Fibroblast of lung (primary cell): ENCODE data around the gene MAGI2. TPM values are rescaled to one million over a fixed set of nuclear protein-coding genes. Genes with fewer than 3 reads are reported as not detected.

Source experiments
- DNase-seq, 2 donors: peaks; one replicate each; pipeline versions ENCODE4 v3.0.0 to v3.0.0-alpha.2; 2010; ENCODE audit warnings: low read depth in 2 of 2
- H2AFZ ChIP-seq: 2 replicates; pipeline ENCODE4 v1.5.1; 2012; ENCODE audit warnings: low read length, control low read depth, inconsistent platforms
- H3K27ac ChIP-seq: 2 replicates; pipeline ENCODE4 v1.5.1; 2011; ENCODE audit warnings: low read length, control low read depth; ENCODE audit not compliant: insufficient read depth
- H3K27me3 ChIP-seq: 2 replicates; pipeline ENCODE4 v1.5.1; 2011; ENCODE audit warnings: mild to moderate bottlenecking, low read length; ENCODE audit not compliant: control insufficient read depth, insufficient read depth
- H3K36me3 ChIP-seq: 2 replicates; pipeline ENCODE4 v1.5.1; 2011; ENCODE audit warnings: low read length; ENCODE audit not compliant: control insufficient read depth, insufficient read depth
- H3K4me1 ChIP-seq: 2 replicates; pipeline ENCODE4 v1.5.1; 2011; ENCODE audit warnings: low read length; ENCODE audit not compliant: control insufficient read depth, insufficient read depth; ENCODE audit errors: extremely low read depth
- H3K4me2 ChIP-seq: 2 replicates; pipeline ENCODE4 v1.5.1; 2011; ENCODE audit warnings: low read length, control low read depth; ENCODE audit not compliant: insufficient read depth; ENCODE audit errors: extremely low read depth
- H3K4me3 ChIP-seq, 4 experiments: fragments of 200-600 bp in 1 of 4; sonication (generic) in 1 of 4; replicated peaks in 1 of 4; 2 replicates each; pipeline ENCODE4 v1.5.1; 2011 to 2016; ENCODE audit warnings: low read length in 4 of 4, low read depth in 3 of 4, mild to moderate bottlenecking in 3 of 4, control low read depth in 2 of 4, inconsistent platforms in 1 of 4, mixed read lengths in 1 of 4; ENCODE audit not compliant: insufficient read depth in 1 of 4; ENCODE audit errors: control extremely low read depth in 1 of 4
- H3K79me2 ChIP-seq: 2 replicates; pipeline ENCODE4 v1.5.1; 2012; ENCODE audit warnings: mild to moderate bottlenecking, low read length, inconsistent platforms; ENCODE audit not compliant: control insufficient read depth, insufficient read depth
- H3K9ac ChIP-seq: 2 replicates; pipeline ENCODE4 v1.5.1; 2011; ENCODE audit warnings: mild to moderate bottlenecking, low read length, control low read depth; ENCODE audit not compliant: insufficient read depth
- H3K9me3 ChIP-seq: 2 replicates; pipeline ENCODE4 v1.5.1; 2012; ENCODE audit warnings: low read depth, low read length; ENCODE audit not compliant: control insufficient read depth, insufficient read depth
- H4K20me1 ChIP-seq: 2 replicates; pipeline ENCODE4 v1.5.1; 2011; ENCODE audit warnings: low read length; ENCODE audit not compliant: control insufficient read depth, insufficient read depth; ENCODE audit errors: extremely low read depth
- EZH2 ChIP-seq: IDR thresholded peaks from 2 replicates; pipeline ENCODE4 v1.5.1; 2012; ENCODE audit warnings: low read length, control low read depth, mild to moderate bottlenecking; ENCODE audit errors: missing control alignments
- polyA plus RNA-seq, 2 donors: library from polyadenylated mRNA; depleted of rRNA in 1 of 2; stranded (reverse) in 1 of 2; unstranded in 1 of 2; fragments of >200 nt; gene quantifications; 2 replicates each; pipeline ENCODE4 v1.2.1, GENCODE V29; 2011 to 2012; ENCODE audit warnings: missing spikeins in 1 of 2
- total RNA-seq: library from RNA; depleted of rRNA; stranded (reverse); fragments of >200 nt; gene quantifications from 2 replicates; pipeline ENCODE4 v1.2.1, GENCODE V29; 2014
- TF ChIP-seq, protein P1 (sequence below), 2 donors: IDR thresholded peaks in 1 of 2; conservative IDR thresholded peaks in 1 of 2; 1 replicate in 1 of 2; 2 replicates in 1 of 2; pipeline ENCODE4 v1.5.1; 2011 to 2012; ENCODE audit warnings: low read length in 2 of 2, control low read depth in 1 of 2, inconsistent platforms in 1 of 2, low read depth in 1 of 2, mild to moderate bottlenecking in 1 of 2

The MAGI2 gene
- total and polyA plus RNA-seq, 2 donors (not counting 1 experiment from before 2014, with no cell fraction given): 1.8 to 17.0 TPM

- Histone ChIP-seq H3K9me3 (no peaks in the 10 kb centered on the region), H3K4me1 (peaks cover 2% of the 10 kb centered on the region), H3K79me2 (no peaks in the 10 kb centered on the region), H3K36me3 (no peaks in the 10 kb centered on the region), H3K27ac (no peak overlapping the region), H3K27me3 (no peaks in the 10 kb centered on the region), H3K9ac (no peak overlapping the region), H2AFZ (no peak overlapping the region), H4K20me1 (no peaks in the 10 kb centered on the region), H3K4me3 (no peak overlapping the region), H3K4me2 (no peak overlapping the region)
- TF ChIP-seq, protein P1, sequence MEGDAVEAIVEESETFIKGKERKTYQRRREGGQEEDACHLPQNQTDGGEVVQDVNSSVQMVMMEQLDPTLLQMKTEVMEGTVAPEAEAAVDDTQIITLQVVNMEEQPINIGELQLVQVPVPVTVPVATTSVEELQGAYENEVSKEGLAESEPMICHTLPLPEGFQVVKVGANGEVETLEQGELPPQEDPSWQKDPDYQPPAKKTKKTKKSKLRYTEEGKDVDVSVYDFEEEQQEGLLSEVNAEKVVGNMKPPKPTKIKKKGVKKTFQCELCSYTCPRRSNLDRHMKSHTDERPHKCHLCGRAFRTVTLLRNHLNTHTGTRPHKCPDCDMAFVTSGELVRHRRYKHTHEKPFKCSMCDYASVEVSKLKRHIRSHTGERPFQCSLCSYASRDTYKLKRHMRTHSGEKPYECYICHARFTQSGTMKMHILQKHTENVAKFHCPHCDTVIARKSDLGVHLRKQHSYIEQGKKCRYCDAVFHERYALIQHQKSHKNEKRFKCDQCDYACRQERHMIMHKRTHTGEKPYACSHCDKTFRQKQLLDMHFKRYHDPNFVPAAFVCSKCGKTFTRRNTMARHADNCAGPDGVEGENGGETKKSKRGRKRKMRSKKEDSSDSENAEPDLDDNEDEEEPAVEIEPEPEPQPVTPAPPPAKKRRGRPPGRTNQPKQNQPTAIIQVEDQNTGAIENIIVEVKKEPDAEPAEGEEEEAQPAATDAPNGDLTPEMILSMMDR (conservative IDR thresholded peaks at IDR 0.05 in 1 of 2, IDR thresholded peaks at IDR 0.05 in 1 of 2; ENCODE audit: low read depth in 1 of 2, low read length in 2 of 2): no peak
- no peak for TF ChIP-seq EZH2
- DNase-seq: no peak
Observed at GRCh38 chr7:78234634-78235033, 1218.8 kb downstream of the MAGI2 start.

GRCh38 chr7:78232806-78233205 is 1220.7 kb downstream of the MAGI2 start:
- H3K4me3 ChIP-seq: no peak overlapping the region
- H4K20me1 ChIP-seq: no peaks in the 10 kb centered on the region
- TF ChIP-seq EZH2: no peak
- TF ChIP-seq, protein P1 (conservative IDR thresholded peaks at IDR 0.05 in 1 of 2, IDR thresholded peaks at IDR 0.05 in 1 of 2; ENCODE audit: low read depth in 1 of 2, low read length in 2 of 2): no peak
- DNase-seq: peak in 1 of 2 donors; percentile 46
- no peaks in the 10 kb centered on the region for H3K9me3 ChIP-seq
- H3K4me1 ChIP-seq: peaks cover 2% of the 10 kb centered on the region
- no peaks in the 10 kb centered on the region for H3K36me3 ChIP-seq
- H3K9ac ChIP-seq: no peak overlapping the region
- H3K4me2 ChIP-seq: no peak overlapping the region
- H3K27me3 ChIP-seq: no peaks in the 10 kb centered on the region
- H3K79me2 ChIP-seq: no peaks in the 10 kb centered on the region
- no peak overlapping the region for H2AFZ ChIP-seq
- no peak overlapping the region for H3K27ac ChIP-seq

- H3K36me3 ChIP-seq: no peaks in the 10 kb centered on the region
- H3K4me3 ChIP-seq: no peak overlapping the region
- H3K4me1 ChIP-seq: no peaks in the 10 kb centered on the region
- H3K79me2 ChIP-seq: no peaks in the 10 kb centered on the region
- no peaks in the 10 kb centered on the region for H3K9me3 ChIP-seq
- H3K4me2 ChIP-seq: no peak overlapping the region
- H4K20me1 ChIP-seq: no peaks in the 10 kb centered on the region
- peak; percentile 23 to 63 for DNase-seq
- no peak overlapping the region for H3K9ac ChIP-seq
- H2AFZ ChIP-seq: no peak overlapping the region
- H3K27me3 ChIP-seq: no peaks in the 10 kb centered on the region
- no peak overlapping the region for H3K27ac ChIP-seq
- TF ChIP-seq, protein P1 (conservative IDR thresholded peaks at IDR 0.05 in 1 of 2, IDR thresholded peaks at IDR 0.05 in 1 of 2; ENCODE audit: low read depth in 1 of 2, low read length in 2 of 2): peak; percentile 49 to 57
- no peak for TF ChIP-seq EZH2
Observed at GRCh38 chr7:78226059-78226719, 1227.3 kb downstream of the MAGI2 start.
